ENCODE results near the gene C14orf119. TPM values are rescaled to one million over a fixed set of nuclear protein-coding genes. Genes with fewer than 3 reads are reported as not detected.
A peak's percentile ranks its signal among the peaks of the same experiment; 100 is the strongest.

The C14orf119 gene
- total and polyA plus RNA-seq, 9 of the 15 experiments (the other 6 are each of a cell fraction or from before 2014, with no cell fraction given), result 36.7 to 251 (median 51.8) TPM

DNA sequence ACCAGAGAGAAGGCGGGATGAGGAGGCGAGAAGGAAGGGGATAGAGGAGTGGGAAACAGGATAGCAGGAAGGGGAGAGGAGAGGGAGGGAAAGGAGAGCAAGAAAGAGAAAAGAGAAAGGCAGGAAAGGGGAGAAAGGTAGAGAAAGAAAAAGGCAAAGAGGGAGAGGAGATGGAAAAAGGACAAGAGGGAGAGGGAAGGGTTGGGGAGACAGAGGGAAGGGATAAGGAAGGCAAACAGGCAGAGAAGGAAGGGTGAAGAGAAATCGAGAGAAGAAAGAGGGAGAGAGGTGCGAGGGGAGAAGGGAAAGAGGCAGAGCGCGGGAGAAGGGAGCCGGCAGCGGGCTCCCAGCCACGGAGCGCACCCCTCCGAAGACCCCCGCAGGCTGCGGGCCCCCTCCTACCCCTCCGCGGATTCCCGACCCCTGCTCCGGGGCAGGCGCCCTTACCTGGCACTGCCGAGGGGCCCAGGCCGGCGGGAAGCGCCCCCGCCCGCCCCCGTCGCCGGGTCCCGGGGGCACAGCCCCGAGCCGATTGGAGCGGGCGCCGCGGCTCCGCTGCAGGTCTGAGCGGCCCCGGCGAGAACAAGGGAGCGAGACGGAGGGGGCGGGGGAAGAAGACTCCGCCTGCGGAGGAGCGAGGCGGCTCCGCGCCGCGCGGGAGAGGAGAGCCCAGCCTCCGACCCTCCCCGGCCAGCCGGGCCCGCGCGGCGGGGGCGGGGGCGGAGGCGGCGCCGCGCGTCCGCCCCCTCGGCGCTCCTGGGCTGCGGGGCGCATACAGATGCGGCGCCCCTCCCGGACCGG, 38.1 kb upstream of the C14orf119 start, which contains the start of gene CDH24 (continued):
- TF ChIP-seq THRAP3 (IDR thresholded peaks at IDR 0.05; ENCODE audit: borderline replicate concordance) (0 out of 2 replicates have a peak, but pooled peaks have one; percentile 77), KDM2B (CRISPR knock-in tag; IDR thresholded peaks at IDR 0.05) (peak; percentile 93; the same call in 1 of the 2 replicates), NR2F6 (CRISPR knock-in tag; IDR thresholded peaks at IDR 0.05) (no peak), MEIS2 (IDR thresholded peaks at IDR 0.05; ENCODE audit: partially characterized antibody) (no peak), POLR2B (IDR thresholded peaks at IDR 0.05; ENCODE audit: low read depth, partially characterized antibody) (no peak), RAD51 (IDR thresholded peaks at IDR 0.05; ENCODE audit: borderline replicate concordance, low read depth) (no peak), KLF1 (tag; IDR thresholded peaks at IDR 0.05) (no peak), ZNF699 (CRISPR knock-in tag; IDR thresholded peaks at IDR 0.05; ENCODE audit: insufficient replicate concordance) (no peak), PREB (CRISPR knock-in tag; IDR thresholded peaks at IDR 0.05) (no peak), CBX2 (IDR thresholded peaks at IDR 0.05; ENCODE audit: insufficient read depth, low read length, poor library complexity, severe bottlenecking) (no peak), NCOA1 (IDR thresholded peaks at IDR 0.05; ENCODE audit: low read depth) (no peak), COPS2 (conservative IDR thresholded peaks at IDR 0.05) (no peak), CEBPB (tag; IDR thresholded peaks at IDR 0.05) (no peak), ZNF24 (IDR thresholded peaks at IDR 0.05) (no peak), NFE2 (IDR thresholded peaks at IDR 0.05; ENCODE audit: low read depth) (no peak), SETDB1 (IDR thresholded peaks at IDR 0.05; ENCODE audit: low read length) (no peak), CAMTA2 (CRISPR knock-in tag; conservative IDR thresholded peaks at IDR 0.05) (no peak), CC2D1A (IDR thresholded peaks at IDR 0.05) (peak; percentile 75; the same call in 1 of the 2 replicates), CBX5 (IDR thresholded peaks at IDR 0.05; ENCODE audit: borderline replicate concordance, low read depth) (no peak), CBFA2T2 (conservative IDR thresholded peaks at IDR 0.05) (no peak), ZNF551 (CRISPR knock-in tag; IDR thresholded peaks at IDR 0.05) (no peak), SAFB2 (IDR thresholded peaks at IDR 0.05; ENCODE audit: borderline replicate concordance, low read depth, low read length, severe bottlenecking) (no peak), BMI1 (IDR thresholded peaks at IDR 0.05; ENCODE audit: low read length) (no peak)
- TF ChIP-seq, protein P1, sequence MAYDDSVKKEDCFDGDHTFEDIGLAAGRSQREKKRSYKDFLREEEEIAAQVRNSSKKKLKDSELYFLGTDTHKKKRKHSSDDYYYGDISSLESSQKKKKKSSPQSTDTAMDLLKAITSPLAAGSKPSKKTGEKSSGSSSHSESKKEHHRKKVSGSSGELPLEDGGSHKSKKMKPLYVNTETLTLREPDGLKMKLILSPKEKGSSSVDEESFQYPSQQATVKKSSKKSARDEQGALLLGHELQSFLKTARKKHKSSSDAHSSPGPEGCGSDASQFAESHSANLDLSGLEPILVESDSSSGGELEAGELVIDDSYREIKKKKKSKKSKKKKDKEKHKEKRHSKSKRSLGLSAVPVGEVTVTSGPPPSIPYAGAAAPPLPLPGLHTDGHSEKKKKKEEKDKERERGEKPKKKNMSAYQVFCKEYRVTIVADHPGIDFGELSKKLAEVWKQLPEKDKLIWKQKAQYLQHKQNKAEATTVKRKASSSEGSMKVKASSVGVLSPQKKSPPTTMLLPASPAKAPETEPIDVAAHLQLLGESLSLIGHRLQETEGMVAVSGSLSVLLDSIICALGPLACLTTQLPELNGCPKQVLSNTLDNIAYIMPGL (CRISPR knock-in tag; IDR thresholded peaks at IDR 0.05), result no peak
- TF ChIP-seq, protein P2, sequence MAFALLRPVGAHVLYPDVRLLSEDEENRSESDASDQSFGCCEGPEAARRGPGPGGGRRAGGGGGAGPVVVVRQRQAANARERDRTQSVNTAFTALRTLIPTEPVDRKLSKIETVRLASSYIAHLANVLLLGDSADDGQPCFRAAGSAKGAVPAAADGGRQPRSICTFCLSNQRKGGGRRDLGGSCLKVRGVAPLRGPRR (CRISPR knock-in tag; IDR thresholded peaks at IDR 0.05), result no peak
- TF ChIP-seq, protein P3, sequence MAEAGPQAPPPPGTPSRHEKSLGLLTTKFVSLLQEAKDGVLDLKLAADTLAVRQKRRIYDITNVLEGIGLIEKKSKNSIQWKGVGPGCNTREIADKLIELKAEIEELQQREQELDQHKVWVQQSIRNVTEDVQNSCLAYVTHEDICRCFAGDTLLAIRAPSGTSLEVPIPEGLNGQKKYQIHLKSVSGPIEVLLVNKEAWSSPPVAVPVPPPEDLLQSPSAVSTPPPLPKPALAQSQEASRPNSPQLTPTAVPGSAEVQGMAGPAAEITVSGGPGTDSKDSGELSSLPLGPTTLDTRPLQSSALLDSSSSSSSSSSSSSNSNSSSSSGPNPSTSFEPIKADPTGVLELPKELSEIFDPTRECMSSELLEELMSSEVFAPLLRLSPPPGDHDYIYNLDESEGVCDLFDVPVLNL (CRISPR knock-in tag; IDR thresholded peaks at IDR 0.05; ENCODE audit: low read depth), result no peak

All from K562 (cell line).